SK-N-SH (cell line): ENCODE measurements around the gene TOP3A. TPM values are rescaled to one million over a fixed set of nuclear protein-coding genes. Genes with fewer than 3 reads are reported as not detected.

Experiments
- CTCF ChIA-PET: fragments of 300-600, 350-600 bp; formaldehyde crosslinking; extraction: SDS; loops from one replicate; lab custom pipeline; 2021; lab: Yijun Ruan, JAX
- POLR2A ChIA-PET: fragments of 350-600 bp; sonication (Branson Sonifier 250); formaldehyde crosslinking; extraction: SDS; loops from one replicate; lab custom pipeline; 2020; ENCODE audit warnings: antibody characterized with exemption, inconsistent platforms; lab: Yijun Ruan, JAX
- DNase-seq: peaks from one replicate; pipeline ENCODE4 v3.0.0; 2012
- H2AFZ ChIP-seq: fragments of 200-600 bp; sonication (generic); 2 replicates; pipeline ENCODE4 v1.8.1; 2016; ENCODE audit warnings: antibody characterized with exemption, mild to moderate bottlenecking, low read depth
- H3F3A ChIP-seq: fragments of 200-600 bp; sonication (generic); replicated peaks from 2 replicates; pipeline ENCODE3; 2016; ENCODE audit warnings: antibody characterized with exemption, mild to moderate bottlenecking; ENCODE audit not compliant: insufficient read depth
- H3K27ac ChIP-seq, 2 experiments: fragments of 200-500 bp in 1 of 2; fragments of 200-600 bp in 1 of 2; sonication (Bioruptor generic) in 1 of 2; sonication (generic), shearing (Covaris generic) in 1 of 2; 2 replicates each; pipeline versions ENCODE4 v1.5.1 to v1.6.1; 2014 to 2016; ENCODE audit warnings: low read depth in 2 of 2, inconsistent platforms in 1 of 2, low read length in 1 of 2, mild to moderate bottlenecking in 1 of 2, mixed read lengths in 1 of 2
- H3K27me3 ChIP-seq: fragments of 200-600 bp; sonication (generic), shearing (Covaris generic); 2 replicates; pipeline ENCODE4 v1.6.1; 2016; ENCODE audit warnings: mixed run types; ENCODE audit not compliant: insufficient read depth
- H3K36me3 ChIP-seq, 2 experiments: fragments of 200-500 bp in 1 of 2; fragments of 200-600 bp in 1 of 2; sonication (Bioruptor generic) in 1 of 2; sonication (generic) in 1 of 2; replicated peaks in 1 of 2; 2 replicates each; pipeline versions ENCODE3 to v1.5.1; 2014 to 2016; ENCODE audit warnings: low read length in 1 of 2, mild to moderate bottlenecking in 1 of 2; ENCODE audit not compliant: insufficient read depth in 2 of 2, control insufficient read depth in 1 of 2
- H3K4me1 ChIP-seq, 2 experiments: fragments of 200-500 bp in 1 of 2; fragments of 200-600 bp in 1 of 2; sonication (Bioruptor generic) in 1 of 2; sonication (generic), shearing (Covaris generic) in 1 of 2; 2 replicates each; pipeline versions ENCODE4 v1.5.1 to v1.6.1; 2014 to 2016; ENCODE audit warnings: low read depth in 1 of 2, low read length in 1 of 2, mixed run types in 1 of 2; ENCODE audit not compliant: insufficient read depth in 2 of 2, control insufficient read depth in 1 of 2
- H3K4me2 ChIP-seq: fragments of 200-600 bp; sonication (generic), shearing (Covaris generic); 2 replicates; pipeline ENCODE4 v1.6.1; 2017; ENCODE audit warnings: mixed run types
- H3K4me3 ChIP-seq, 2 experiments: fragments of 200-500 bp in 1 of 2; fragments of 200-600 bp in 1 of 2; sonication (Bioruptor generic) in 1 of 2; sonication (generic), shearing (Covaris generic) in 1 of 2; 2 replicates each; pipeline versions ENCODE4 v1.5.1 to v1.8.1; 2014 to 2016; ENCODE audit warnings: low read depth in 2 of 2, inconsistent platforms in 1 of 2, low read length in 1 of 2, mild to moderate bottlenecking in 1 of 2, mixed read lengths in 1 of 2, moderate library complexity in 1 of 2
- H3K79me2 ChIP-seq: fragments of 200-600 bp; sonication (generic); 2 replicates; pipeline ENCODE4 v1.8.1; 2017; ENCODE audit warnings: mild to moderate bottlenecking; ENCODE audit not compliant: insufficient read depth
- H3K9ac ChIP-seq: fragments of 200-600 bp; sonication (generic); 2 replicates; pipeline ENCODE4 v1.6.1; 2017; ENCODE audit warnings: mixed run types
- H3K9me2 ChIP-seq: fragments of 200-600 bp; sonication (generic); 2 replicates; pipeline ENCODE4 v1.6.1; 2017; ENCODE audit warnings: mixed run types
- H3K9me3 ChIP-seq: fragments of 200-600 bp; sonication (generic); 2 replicates; pipeline ENCODE4 v1.6.1; 2017; ENCODE audit warnings: mixed run types, mild to moderate bottlenecking, moderate library complexity
- H4K20me1 ChIP-seq: fragments of 200-600 bp; sonication (generic); 2 replicates; pipeline ENCODE4 v1.6.1; 2017; ENCODE audit warnings: mild to moderate bottlenecking, mixed run types; ENCODE audit not compliant: insufficient read depth
- ELF1 ChIP-seq: IDR thresholded peaks from 2 replicates; pipeline ENCODE4 v1.4.0; 2012
- FOXJ3 ChIP-seq: sonication (generic); formaldehyde crosslinking; IDR thresholded peaks from 2 replicates; pipeline ENCODE4 v1.5.1; 2020; ENCODE audit warnings: mild to moderate bottlenecking, missing genetic modification reagents
- GATA2 ChIP-seq: sonication (generic); formaldehyde crosslinking; IDR thresholded peaks from 2 replicates; pipeline ENCODE4 v1.5.0; 2020; ENCODE audit warnings: mild to moderate bottlenecking, missing genetic modification reagents
- MEF2A ChIP-seq: IDR thresholded peaks from 2 replicates; pipeline ENCODE4 v1.4.0; 2012; ENCODE audit warnings: low read depth, borderline replicate concordance
- POLR2AphosphoS5 ChIP-seq: IDR thresholded peaks from 2 replicates; pipeline ENCODE4 v1.6.1; 2012; ENCODE audit warnings: low read depth, low read length
- RAD21 ChIP-seq: IDR thresholded peaks from 2 replicates; pipeline ENCODE4 v1.6.1; 2012; ENCODE audit warnings: mild to moderate bottlenecking, low read length
- RCOR1 ChIP-seq: fragments of 150-350 bp; IDR thresholded peaks from 2 replicates; pipeline ENCODE4 v1.6.1; 2017; ENCODE audit warnings: antibody characterized with exemption, low read length
- whole genome bisulfite sequencing: methylation state at CpG from one replicate; pipeline ENCODE4 v1.1.6; 2017; ENCODE audit warnings: low lambda C conversion rate; 5-methylcytosine and 5-hydroxymethylcytosine counted together
- polyA plus RNA-seq, 3 experiments: library from polyadenylated mRNA; depleted of rRNA; stranded (reverse); fragments of >200 nt; gene quantifications; 2 replicates each; pipeline ENCODE4 v1.2.3, GENCODE V29; 2012
- TF ChIP-seq, protein P1 (sequence below): IDR thresholded peaks from 2 replicates; pipeline ENCODE4; 2012
- TF ChIP-seq, protein P2 (sequence below): fragments of 150-350 bp; IDR thresholded peaks from 2 replicates; pipeline ENCODE4 v1.6.1; 2016; ENCODE audit warnings: mild to moderate bottlenecking, low read depth, low read length
- TF ChIP-seq, protein P3 (sequence below): IDR thresholded peaks from 2 replicates; pipeline ENCODE4 v1.4.0; 2012; ENCODE audit warnings: low read depth, borderline replicate concordance

The TOP3A gene
- polyA plus RNA-seq, 1 of the 3 experiments (the other 2 are of a cell fraction): 14.7 TPM

DNA sequence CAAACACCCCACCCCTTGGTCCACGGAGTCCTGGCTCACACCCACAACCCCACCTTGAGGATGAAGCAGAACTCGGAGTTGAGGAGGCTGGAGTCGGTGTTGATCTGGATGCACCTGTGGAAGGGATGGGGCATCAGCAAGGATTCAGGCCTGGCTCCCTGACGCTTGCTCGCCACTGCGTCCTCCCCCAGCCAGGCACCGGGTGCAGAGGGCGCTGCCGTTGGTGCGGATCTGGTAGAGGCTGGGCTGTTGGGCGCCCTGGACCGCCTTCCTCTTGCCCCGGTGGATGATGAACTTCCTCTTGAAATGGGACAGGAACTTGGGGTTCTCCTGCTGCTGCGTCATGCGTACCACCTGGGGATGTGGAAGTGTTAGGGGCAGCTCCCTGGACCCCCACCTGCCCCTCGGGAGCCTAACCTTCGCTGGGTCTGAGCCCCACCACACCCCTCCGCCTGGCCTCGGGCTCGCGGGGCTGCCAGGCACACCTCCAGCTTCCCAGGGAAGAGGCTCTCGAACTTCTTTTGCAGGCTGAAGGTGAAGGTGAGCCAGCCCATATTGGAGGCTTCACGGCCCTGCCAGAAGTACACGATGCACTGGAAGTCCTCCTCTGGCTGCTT, 68.6 kb downstream of the TOP3A start:
- 96% methylated on average over 15 of the region's 24 CpGs for WGBS
- no peak overlapping the region for H3K27ac ChIP-seq
- TF ChIP-seq GATA2: no peak
- no peak for TF ChIP-seq ELF1
- TF ChIP-seq RAD21: no peak
- no peak for TF ChIP-seq POLR2AphosphoS5
- TF ChIP-seq FOXJ3 (CRISPR knock-in tag): no peak
- TF ChIP-seq, protein P1, sequence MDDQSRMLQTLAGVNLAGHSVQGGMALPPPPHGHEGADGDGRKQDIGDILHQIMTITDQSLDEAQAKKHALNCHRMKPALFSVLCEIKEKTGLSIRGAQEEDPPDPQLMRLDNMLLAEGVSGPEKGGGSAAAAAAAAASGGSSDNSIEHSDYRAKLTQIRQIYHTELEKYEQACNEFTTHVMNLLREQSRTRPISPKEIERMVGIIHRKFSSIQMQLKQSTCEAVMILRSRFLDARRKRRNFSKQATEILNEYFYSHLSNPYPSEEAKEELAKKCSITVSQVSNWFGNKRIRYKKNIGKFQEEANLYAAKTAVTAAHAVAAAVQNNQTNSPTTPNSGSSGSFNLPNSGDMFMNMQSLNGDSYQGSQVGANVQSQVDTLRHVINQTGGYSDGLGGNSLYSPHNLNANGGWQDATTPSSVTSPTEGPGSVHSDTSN: no peak
- TF ChIP-seq RCOR1: no peak
- TF ChIP-seq, protein P2, sequence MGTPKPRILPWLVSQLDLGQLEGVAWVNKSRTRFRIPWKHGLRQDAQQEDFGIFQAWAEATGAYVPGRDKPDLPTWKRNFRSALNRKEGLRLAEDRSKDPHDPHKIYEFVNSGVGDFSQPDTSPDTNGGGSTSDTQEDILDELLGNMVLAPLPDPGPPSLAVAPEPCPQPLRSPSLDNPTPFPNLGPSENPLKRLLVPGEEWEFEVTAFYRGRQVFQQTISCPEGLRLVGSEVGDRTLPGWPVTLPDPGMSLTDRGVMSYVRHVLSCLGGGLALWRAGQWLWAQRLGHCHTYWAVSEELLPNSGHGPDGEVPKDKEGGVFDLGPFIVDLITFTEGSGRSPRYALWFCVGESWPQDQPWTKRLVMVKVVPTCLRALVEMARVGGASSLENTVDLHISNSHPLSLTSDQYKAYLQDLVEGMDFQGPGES: no peak
- H2AFZ ChIP-seq: no peak overlapping the region
- no peak overlapping the region for H3K9ac ChIP-seq
- no peaks in the 10 kb centered on the region for H3K9me3 ChIP-seq
- no peak for DNase-seq
- ChIA-PET POLR2A (no interaction called here), CTCF (interaction anchor here (2.0 to 3.8 kb wide), 2 partner anchors 12 to 25 kb away, joined by 7 to 21 read pairs; partner anchors contain the start of gene FLII)
- peaks cover 20 to 67% of the 10 kb centered on the region in 2 experiments for H3K36me3 ChIP-seq
- peaks cover 6% of the 10 kb centered on the region; the same call in 1 of the 2 replicates for H4K20me1 ChIP-seq
- H3K4me1 ChIP-seq: no peaks in the 10 kb centered on the region
- no peak overlapping the region for H3K4me3 ChIP-seq
- H3K9me2 ChIP-seq: no peaks in the 10 kb centered on the region
- H3K4me2 ChIP-seq: no peak overlapping the region
- peaks cover 14% of the 10 kb centered on the region for H3F3A ChIP-seq
- H3K27me3 ChIP-seq: no peaks in the 10 kb centered on the region
- H3K79me2 ChIP-seq: no peaks in the 10 kb centered on the region

DNA sequence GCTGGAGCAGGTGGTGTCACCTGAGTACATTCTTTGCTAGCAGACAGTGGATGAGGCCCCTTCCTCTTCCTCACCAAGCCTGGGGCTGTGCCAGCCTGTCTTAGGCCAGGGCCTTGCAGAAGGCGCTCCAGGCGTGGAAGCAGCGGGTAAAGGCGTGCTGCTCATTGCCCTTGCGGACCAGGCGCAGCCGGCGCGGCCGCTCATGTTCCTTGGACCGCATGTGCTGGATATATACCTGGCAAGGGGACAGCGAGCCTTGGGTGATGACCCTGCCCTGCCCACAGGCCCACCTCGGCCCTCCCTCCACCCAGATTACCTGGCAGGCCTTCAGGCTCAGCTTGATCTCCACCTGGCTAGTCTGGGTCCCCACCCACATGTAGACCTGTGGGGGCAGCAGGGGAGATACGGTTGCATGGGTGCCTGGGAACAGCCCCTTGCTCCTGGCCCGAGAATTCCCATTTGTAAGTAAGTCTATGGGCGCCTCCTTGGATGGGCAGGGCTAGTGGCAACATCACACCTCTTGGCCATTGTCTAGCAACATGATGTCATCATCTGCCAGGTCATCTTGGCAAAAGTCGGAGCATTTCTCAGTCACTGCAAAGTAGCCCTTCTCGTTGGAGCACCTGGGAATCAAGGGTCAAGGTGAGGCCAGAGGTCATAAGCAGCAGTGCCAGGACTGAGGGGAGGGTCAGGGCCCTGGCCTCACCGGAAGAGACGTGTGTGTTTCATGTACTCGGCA, 69.6 kb downstream of the TOP3A start:
- Histone ChIP-seq H3K27me3 (no peaks in the 10 kb centered on the region), H4K20me1 (peaks cover 6% of the 10 kb centered on the region; the same call in 1 of the 2 replicates), H3K4me2 (no peak overlapping the region), H3K9me3 (no peaks in the 10 kb centered on the region), H2AFZ (no peak overlapping the region), H3K27ac (no peak overlapping the region; a peak in 1 of 4 replicates), H3K4me3 (no peak overlapping the region), H3F3A (peaks cover 14% of the 10 kb centered on the region), H3K9ac (no peak overlapping the region), H3K4me1 (no peaks in the 10 kb centered on the region), H3K79me2 (no peaks in the 10 kb centered on the region), H3K9me2 (no peaks in the 10 kb centered on the region), H3K36me3 (peaks cover 19 to 65% of the 10 kb centered on the region in 2 experiments)
- WGBS: 83% methylated on average over 6 of the region's 21 CpGs
- TF ChIP-seq ELF1: no peak
- TF ChIP-seq POLR2AphosphoS5: no peak
- TF ChIP-seq MEF2A: no peak
- TF ChIP-seq, protein P3, sequence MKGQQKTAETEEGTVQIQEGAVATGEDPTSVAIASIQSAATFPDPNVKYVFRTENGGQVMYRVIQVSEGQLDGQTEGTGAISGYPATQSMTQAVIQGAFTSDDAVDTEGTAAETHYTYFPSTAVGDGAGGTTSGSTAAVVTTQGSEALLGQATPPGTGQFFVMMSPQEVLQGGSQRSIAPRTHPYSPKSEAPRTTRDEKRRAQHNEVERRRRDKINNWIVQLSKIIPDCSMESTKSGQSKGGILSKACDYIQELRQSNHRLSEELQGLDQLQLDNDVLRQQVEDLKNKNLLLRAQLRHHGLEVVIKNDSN: no peak
- no peak for TF ChIP-seq RCOR1
- ChIA-PET CTCF (no interaction called here), POLR2A (no interaction called here)
- DNase-seq: no peak
